Inflammatory macrophage treated with lipopolysaccharide for 4 hours (primary cell): Measurements from ENCODE around the gene AKAIN1.

ENCODE experiments used
- DNase-seq: peaks from one replicate; pipeline ENCODE4 v3.0.0-alpha.2; 2020

The AKAIN1 gene

GRCh38 chr18:5158587-5158986 is 38.5 kb downstream of the AKAIN1 start:
- DNase-seq = no peak

- no peak for DNase-seq
These were observed 38.9 kb downstream of the AKAIN1 start for GRCh38 chr18:5158172-5158571.

DNA sequence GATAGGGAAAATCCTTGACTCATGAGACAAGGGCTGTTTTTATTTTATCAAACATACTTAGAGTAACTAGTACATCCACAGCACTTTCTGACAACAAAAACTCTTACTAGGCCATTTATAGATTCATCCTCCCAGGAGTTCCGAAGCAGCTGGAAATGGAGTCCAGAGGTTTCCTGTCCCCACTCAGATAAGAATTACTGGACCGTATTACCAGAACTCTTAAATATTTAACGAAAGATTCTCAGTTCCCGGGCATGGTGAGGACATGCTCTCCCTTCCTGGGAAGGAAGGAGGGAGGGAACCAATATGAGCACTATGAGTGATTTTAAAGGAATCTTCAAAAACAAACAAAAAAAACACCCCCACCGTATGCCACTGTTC is 41.2 kb downstream of the AKAIN1 start:
- no peak for DNase-seq

DNA sequence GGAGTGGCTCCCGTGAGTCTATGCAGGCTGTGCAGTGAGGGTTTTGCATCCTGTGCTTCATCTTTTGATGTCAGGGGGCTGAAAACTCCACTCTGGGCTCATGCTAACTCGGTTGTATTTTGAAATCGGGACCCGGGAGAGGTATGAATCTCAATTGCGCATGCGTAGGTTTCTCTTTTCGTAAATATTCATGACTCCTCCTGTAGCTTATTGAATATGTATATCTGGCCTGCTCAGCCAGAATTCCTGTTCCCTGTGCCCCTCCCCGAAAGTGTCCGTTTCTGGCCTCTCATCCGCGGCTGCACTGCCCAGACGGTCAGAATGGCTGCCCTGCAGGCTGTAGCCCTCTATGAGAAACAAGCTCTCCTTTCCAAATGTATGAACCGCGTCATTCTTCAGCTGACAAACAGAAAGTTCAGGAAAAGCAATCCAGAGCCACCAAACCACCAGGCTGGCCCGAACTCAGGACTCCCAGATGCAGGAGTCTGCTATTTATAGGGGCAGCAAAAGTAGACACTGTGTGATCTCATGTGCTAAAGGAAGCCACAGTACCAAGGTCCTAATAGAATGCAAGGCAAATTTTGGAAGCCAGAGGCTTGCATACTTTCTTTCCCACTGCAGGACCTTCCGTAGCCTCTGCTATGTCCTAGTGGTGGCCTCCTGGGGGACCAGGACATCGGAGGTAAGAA is 41.7 kb downstream of the AKAIN1 start:
- DNase-seq = no peak

DNA sequence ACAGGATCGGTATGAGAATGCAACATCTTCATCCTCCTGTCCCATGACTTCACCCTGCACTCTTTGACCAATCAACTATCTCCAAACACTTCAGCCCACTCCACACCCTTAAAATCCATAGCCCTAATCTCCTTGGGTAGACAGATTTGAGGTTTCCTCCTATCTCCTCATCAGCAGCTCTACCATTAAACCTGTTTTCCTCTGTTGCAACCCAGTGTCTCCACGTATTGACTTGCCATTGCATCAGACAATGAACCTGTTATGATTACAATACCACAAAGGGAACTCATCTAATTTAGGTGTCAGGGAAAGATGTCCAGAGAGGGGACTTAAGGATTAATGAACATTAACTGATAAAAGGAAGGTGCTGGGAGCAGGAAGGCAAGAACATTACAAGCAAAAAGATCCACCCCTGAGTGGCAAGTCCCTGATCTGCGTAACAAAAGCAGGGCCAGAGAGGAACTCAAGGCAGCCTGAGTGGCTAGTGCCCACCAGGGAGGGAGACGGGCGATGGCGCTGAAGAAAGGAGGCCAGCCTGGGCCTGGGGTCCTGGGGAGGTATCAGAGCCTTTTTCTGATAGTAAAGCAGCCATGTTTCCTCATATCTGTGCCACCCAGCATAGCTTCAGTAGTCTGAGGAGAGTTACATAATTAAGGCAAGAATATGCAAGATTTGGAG is 44.6 kb downstream of the AKAIN1 start:
- DNase-seq = no peak

DNA sequence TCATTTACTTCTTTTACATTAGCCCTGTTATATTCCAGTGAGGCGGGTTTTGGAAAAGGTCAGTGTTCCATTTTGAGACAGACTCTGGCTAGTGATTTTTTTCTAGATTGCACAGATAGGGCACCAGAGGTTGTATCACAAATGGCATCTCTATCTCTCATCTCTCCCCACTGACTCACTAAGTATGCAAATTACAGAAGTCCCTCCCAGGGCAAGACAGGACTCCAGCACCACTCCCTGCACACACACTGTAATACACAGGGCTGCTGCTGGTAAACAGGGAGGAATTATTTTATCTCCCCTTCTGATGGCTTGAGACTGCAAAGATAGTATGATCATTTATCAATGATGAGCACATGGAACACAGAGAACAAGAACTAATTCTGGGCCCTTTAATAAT is 46.2 kb downstream of the AKAIN1 start:
- DNase-seq = no peak

- no peak for DNase-seq
These were observed 51.0 kb downstream of the AKAIN1 start for GRCh38 chr18:5146093-5146492.

GRCh38 chr18:5145168-5145825 is 51.8 kb downstream of the AKAIN1 start:
- no peak for DNase-seq

DNA sequence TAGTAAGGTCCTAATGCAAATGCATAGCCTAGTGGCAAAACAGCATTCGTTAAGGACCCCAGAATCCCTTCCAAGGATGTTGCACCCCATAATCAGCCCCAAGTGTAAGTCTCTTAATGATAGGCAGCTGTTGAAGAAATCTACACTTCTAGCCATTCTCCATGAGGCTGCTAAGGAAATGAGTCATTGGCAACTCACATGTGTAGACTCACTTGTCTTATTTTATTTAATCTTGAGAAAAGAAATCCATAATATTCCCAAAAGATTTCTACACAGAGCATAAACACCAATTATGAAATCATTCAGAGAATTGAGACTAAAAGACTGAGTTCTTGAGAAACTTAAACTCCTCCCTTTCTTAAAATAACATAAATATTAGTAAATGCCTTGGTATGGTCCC is 52.4 kb downstream of the AKAIN1 start:
- DNase-seq = no peak

DNA sequence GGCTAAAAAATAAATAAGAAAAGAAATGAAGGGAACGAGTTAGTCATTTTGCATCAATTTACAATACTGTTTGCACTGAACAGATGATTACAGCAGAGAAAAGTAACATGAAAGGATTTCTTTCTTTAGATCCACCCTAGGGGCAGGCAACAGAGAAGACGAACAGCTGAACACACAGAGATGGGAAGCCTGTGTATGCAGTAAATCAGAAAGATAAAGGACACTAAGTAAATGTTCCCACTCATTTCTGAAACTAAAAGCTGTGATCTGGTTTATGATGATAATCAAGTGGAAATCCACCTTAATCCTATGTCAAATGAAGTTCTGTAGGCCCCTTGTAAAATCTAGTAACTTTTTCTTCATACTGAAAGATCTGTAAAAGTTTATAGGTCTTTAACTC is 54.2 kb downstream of the AKAIN1 start:
- no peak for DNase-seq

DNA sequence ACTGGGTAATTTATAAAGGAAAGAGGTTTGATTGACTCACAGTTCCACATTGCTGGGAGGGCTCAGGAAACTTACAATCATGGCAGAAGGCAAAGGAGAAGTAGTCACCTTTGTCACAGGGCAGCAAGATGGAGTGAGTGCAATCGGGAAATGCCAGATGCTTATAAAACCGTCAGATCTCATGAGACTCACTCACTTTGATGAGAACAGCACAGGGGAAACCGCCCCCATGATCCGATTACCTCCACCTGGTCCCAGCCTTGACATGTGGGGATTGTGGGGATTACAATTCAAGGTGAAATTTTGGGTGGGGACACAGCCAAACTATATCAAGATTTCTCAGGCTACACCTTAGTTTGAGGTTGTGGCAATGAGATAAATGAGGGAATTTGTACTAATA is 54.9 kb downstream of the AKAIN1 start:
- DNase-seq = no peak

- no peak for DNase-seq
These were observed 59.8 kb downstream of the AKAIN1 start for GRCh38 chr18:5137261-5137660.

DNA sequence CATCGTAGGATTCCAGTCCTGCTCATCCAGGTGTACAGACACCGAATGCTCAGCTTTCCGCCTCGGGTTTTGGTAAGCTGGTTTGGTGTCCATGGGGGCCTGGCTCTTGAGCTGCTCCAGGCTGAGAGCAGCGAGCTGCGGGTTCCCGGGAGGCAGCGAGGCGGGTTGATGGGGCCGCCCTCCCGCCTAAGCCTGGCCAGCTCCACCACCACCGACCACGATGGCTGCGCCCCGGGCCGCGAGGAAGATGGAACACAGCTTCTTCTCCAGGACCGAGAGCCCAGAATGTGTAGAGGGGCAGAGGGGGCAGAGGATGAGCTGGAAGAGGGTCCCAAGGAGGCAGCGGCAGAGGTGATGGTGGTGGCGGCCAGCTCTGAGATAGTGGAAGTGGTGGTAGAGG is 64.1 kb downstream of the AKAIN1 start:
- no peak for DNase-seq

- no peak for DNase-seq
These were observed 74.8 kb downstream of the AKAIN1 start for GRCh38 chr18:5122272-5122671.

DNA sequence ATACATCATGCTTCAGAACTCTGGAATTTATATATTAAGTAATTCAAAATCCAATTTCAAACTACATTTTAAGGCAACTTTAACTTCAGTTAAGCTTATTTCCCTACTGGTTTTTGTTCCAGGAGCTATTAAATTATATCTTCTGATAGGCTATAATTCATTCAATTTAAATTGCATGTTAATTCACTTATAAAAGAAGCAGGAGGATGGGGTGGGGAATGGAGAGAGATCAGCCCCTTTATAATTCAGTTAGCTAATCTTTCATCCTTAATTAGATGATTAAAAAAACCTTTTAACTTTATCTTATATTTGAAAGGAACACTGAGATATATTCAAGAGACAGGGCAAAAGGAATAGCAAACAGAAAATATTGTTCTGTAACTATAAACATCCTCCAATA is 86.8 kb downstream of the AKAIN1 start:
- DNase-seq = no peak

DNA sequence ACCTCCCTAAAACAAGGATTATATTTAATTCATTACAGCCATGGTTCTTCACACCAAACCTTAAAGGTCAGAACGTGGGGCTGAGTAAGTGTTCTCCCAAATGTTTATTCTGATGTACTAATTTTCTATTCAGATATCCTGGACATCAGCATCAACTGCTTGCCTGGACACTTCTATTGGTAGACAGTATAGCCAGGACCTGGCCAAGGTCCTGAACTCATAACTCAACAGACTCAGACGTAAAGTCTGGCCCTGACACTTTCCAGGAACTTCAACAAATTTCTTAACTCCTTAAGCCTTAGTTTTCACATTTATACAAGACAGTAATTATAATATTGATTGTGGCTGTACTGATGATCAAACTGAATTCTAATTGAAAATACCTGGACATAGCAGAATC is 89.1 kb downstream of the AKAIN1 start:
- DNase-seq = no peak

DNA sequence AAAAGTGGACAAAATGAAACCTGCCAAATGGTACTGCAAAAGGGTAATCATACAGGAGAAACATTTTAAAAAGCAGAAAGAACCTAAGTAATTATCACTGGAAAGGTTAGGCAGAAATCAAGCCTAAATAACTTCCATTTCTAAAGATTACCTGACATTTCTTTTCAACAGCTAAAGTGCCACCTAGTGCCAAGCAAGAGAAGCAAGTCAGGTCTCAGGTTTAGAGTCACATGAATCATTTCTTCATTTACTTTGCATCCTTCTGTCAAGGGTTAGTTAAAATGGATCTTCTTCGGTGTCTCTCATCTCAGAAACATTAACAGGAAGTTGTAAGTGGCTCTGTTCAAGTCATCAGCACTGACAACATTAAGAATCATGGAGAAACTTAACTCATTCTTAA is 90.3 kb downstream of the AKAIN1 start:
- no peak for DNase-seq

DNA sequence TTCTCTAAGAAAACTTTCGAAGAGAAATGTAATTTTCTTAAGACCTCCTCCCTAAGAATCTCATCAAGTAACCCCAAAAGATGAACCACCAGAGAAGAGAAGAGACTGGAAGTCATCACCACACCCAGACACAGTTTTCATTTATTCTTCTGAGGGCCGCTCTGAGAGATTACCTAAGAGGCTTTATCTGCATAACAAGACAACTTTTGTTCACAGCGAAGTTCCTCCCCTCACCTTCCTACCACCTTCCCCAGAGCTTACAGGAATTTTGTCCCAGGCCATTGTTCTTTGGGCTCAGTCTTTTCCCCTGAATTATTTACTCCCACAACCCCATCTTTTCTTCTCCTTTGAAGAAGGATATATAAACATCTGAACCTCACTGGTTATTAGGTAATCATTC is 92.8 kb downstream of the AKAIN1 start:
- no peak for DNase-seq

GRCh38 chr18:5103693-5104092 is 93.4 kb downstream of the AKAIN1 start:
- DNase-seq = no peak

DNA sequence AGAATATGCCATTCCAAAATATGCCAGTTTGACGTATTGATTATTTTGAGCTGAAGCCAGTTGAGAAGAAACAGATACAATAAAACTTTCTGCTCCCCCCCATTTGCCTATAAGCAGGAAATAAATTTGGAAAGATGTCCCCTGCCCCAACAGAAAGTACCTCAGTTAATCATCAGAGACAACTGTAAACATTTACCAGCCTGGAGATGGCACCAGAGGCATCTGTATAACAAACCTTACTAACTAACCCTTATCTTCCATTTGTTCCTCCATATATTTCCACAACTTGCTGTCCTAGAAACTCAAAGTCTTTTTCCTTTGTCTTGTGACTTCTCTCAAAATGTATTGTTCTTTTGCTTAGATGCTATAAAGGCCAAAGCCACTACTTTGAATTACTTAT is 93.8 kb downstream of the AKAIN1 start:
- DNase-seq = no peak

GRCh38 chr18:5097116-5097703 is 99.8 kb downstream of the AKAIN1 start:
- DNase-seq = no peak

DNA sequence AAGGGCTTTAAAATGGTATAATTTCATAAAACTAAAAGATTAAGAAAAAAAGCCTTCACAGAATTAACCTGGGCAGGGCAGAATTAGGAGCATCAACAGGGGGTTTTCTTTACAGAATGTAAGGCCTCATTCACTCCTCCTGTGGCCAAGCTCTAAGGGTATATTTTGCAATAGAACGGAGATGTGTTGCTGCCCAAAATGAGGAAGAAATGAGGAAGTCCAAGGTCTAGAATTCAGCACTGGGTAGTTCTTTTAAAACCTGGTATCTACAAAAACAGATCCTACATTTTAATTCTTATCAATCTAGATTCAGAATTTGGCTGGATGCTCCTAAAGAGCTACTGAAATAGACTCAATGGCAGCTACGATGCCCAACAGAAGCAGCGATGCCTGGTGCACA is 101.8 kb downstream of the AKAIN1 start:
- DNase-seq = no peak

DNA sequence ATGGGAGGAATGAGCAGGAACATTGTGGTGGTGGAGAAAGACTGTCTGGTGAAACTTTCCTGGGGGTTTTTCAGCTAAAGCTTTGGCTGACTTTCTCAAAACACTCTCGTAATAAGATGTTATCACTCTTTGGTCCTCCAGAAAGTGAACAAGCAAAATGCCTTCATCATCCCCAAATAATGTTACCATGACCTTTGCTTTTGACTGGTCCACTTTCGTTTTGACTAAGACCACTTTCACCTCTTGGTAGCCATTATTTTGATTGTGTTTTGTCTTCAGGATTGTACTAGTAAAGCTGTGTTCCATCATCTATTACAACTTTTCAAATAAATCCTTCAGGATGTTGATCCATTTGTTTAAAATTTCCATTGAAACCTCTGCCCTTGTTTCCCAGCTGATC is 103.2 kb downstream of the AKAIN1 start:
- DNase-seq = no peak
